ENCODE results near the gene COG8. TPM values are rescaled to one million over a fixed set of nuclear protein-coding genes. Genes with fewer than 3 reads are reported as not detected.

Gene COG8
- total and polyA plus RNA-seq, 10 of the 15 experiments (the other 5 are each of a cell fraction or from before 2014, with no cell fraction given) = 2.8 to 39.6 (median 23.8) TPM

DNA sequence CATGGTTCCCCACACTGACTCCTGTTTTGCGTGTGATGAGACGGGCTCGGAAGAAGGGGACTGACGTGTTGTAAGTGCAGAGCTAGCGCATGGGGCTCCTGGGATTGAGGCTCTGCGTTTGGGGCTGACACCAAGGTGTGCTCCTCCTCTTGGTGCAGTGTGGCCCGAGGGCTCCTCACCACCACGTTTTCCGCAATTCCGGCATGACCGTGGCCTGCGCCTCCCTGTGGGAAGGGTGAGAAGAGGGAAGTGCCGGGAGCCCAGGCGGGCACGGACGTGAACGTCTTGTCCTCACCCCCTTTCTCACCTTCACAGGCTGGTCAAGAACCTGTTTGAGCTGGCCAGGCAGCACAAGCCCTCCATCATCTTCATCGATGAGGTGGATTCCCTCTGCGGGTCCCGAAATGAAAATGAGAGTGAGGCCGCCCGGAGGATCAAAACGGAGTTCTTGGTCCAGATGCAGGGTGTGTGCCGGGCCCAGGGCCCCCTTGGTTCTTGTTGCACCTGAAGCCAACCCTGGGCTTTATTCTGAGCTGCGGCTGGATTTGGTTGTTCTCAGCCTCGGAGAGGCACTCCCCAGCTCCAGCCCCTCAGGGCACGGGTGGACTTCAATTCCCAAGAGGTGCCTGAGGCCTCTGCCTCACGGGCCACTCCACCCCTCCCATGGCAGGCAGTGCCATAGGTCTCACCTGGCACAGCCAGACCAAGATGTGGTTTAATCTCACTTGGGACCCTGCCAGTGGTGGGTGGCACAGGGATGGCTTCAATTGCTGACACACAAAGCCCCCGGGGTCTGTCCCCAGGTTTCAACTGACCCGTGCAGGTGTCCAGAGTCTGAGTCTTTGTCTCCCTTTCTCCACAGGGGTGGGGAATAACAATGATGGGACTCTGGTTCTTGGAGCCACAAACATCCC is 19.3 kb downstream of the COG8 start:
- ChIA-PET CTCF (interaction anchor here (0.6 kb wide), 1 partner anchor 190 kb away, joined by 3 read pairs; no protein-coding TSS in a partner anchor), SMC1A (ENCODE audit: uncharacterized antibody, unreplicated experiment) (no interaction called here), POLR2A (no interaction called here), RAD21 (ENCODE audit: unreplicated experiment) (no interaction called here)
- ATAC-seq = no peak
- Histone ChIP-seq H4K20me1 (ENCODE audit: control insufficient read depth, insufficient read depth) (no peaks in the 10 kb centered on the region), H3K36me3 (ENCODE audit: control insufficient read depth in 2 of 2, insufficient read depth in 2 of 2, low read length in 1 of 2) (peaks cover 29 to 53% of the 10 kb centered on the region in 2 experiments), H3K4me3 (no peak overlapping the region), H3K27ac (ENCODE audit: control insufficient read depth, insufficient read depth) (no peak overlapping the region), H3K9me3 (replicated peaks; ENCODE audit: control insufficient read depth, insufficient read depth, low read length) (no peaks in the 10 kb centered on the region), H3K9ac (ENCODE audit: control insufficient read depth, insufficient read depth, low read length) (no peak overlapping the region), H2AFZ (ENCODE audit: control insufficient read depth, low read depth, low read length) (no peak overlapping the region), H3K4me1 (ENCODE audit: control insufficient read depth, insufficient read depth, low read length) (no peaks in the 10 kb centered on the region; the same call in 1 of the 2 replicates), H3K27me3 (replicated peaks in 1 of 2; ENCODE audit: control insufficient read depth in 2 of 2, insufficient read depth in 2 of 2, low read length in 1 of 2) (no peaks in the 10 kb centered on the region), H3K79me2 (ENCODE audit: control insufficient read depth, insufficient read depth, low read length) (peaks cover 13% of the 10 kb centered on the region), H3K4me2 (ENCODE audit: control insufficient read depth, insufficient read depth) (no peak overlapping the region)
- BruUV-seq (replicated peaks) = no TSS peak
- in situ Hi-C loops (cut with MboI) (no loop called here), intact Hi-C loops (cut with micrococcal nuclease; ENCODE audit: unreplicated experiment) (no loop called here)
- WGBS (ENCODE audit: insufficient coverage, insufficient replicate concordance, low lambda C conversion rate, missing lambda C conversion rate) = 87% methylated on average over 30 of the region's 30 CpGs
- no peak for DNase-seq (ENCODE audit: low read depth, low spot score)
- FAIRE-seq = no peak
- TF ChIP-seq ZNF274 (IDR thresholded peaks at IDR 0.05; ENCODE audit: insufficient read depth, insufficient read length) (no peak), EP300 (IDR thresholded peaks at IDR 0.05; ENCODE audit: borderline replicate concordance in 1 of 2, control insufficient read depth in 1 of 2, low read depth in 2 of 2, low read length in 2 of 2) (no peak), IKZF1 (conservative IDR thresholded peaks at IDR 0.05) (no peak), GABPA (IDR thresholded peaks at IDR 0.05; ENCODE audit: low read depth) (no peak), ZBTB4 (CRISPR knock-in tag; IDR thresholded peaks at IDR 0.05) (no peak), MTA2 (IDR thresholded peaks at IDR 0.05; ENCODE audit: low read depth) (no peak), SPI1 (IDR thresholded peaks at IDR 0.05; ENCODE audit: borderline replicate concordance, insufficient read depth, low read depth, low read length) (no peak), KDM1A (IDR thresholded peaks at IDR 0.05; ENCODE audit: borderline replicate concordance) (no peak)
- TF ChIP-seq, protein P1, sequence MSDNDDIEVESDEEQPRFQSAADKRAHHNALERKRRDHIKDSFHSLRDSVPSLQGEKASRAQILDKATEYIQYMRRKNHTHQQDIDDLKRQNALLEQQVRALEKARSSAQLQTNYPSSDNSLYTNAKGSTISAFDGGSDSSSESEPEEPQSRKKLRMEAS (IDR thresholded peaks at IDR 0.05; ENCODE audit: low read depth, low read length) = no peak
- TF ChIP-seq, protein P2, sequence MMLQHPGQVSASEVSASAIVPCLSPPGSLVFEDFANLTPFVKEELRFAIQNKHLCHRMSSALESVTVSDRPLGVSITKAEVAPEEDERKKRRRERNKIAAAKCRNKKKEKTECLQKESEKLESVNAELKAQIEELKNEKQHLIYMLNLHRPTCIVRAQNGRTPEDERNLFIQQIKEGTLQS (IDR thresholded peaks at IDR 0.05; ENCODE audit: borderline replicate concordance, extremely low read depth, low read depth, low read length) = no peak
- TF ChIP-seq, protein P3, sequence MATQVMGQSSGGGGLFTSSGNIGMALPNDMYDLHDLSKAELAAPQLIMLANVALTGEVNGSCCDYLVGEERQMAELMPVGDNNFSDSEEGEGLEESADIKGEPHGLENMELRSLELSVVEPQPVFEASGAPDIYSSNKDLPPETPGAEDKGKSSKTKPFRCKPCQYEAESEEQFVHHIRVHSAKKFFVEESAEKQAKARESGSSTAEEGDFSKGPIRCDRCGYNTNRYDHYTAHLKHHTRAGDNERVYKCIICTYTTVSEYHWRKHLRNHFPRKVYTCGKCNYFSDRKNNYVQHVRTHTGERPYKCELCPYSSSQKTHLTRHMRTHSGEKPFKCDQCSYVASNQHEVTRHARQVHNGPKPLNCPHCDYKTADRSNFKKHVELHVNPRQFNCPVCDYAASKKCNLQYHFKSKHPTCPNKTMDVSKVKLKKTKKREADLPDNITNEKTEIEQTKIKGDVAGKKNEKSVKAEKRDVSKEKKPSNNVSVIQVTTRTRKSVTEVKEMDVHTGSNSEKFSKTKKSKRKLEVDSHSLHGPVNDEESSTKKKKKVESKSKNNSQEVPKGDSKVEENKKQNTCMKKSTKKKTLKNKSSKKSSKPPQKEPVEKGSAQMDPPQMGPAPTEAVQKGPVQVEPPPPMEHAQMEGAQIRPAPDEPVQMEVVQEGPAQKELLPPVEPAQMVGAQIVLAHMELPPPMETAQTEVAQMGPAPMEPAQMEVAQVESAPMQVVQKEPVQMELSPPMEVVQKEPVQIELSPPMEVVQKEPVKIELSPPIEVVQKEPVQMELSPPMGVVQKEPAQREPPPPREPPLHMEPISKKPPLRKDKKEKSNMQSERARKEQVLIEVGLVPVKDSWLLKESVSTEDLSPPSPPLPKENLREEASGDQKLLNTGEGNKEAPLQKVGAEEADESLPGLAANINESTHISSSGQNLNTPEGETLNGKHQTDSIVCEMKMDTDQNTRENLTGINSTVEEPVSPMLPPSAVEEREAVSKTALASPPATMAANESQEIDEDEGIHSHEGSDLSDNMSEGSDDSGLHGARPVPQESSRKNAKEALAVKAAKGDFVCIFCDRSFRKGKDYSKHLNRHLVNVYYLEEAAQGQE (IDR thresholded peaks at IDR 0.05; ENCODE audit: low read depth, low read length) = no peak
- TF ChIP-seq, protein P4, sequence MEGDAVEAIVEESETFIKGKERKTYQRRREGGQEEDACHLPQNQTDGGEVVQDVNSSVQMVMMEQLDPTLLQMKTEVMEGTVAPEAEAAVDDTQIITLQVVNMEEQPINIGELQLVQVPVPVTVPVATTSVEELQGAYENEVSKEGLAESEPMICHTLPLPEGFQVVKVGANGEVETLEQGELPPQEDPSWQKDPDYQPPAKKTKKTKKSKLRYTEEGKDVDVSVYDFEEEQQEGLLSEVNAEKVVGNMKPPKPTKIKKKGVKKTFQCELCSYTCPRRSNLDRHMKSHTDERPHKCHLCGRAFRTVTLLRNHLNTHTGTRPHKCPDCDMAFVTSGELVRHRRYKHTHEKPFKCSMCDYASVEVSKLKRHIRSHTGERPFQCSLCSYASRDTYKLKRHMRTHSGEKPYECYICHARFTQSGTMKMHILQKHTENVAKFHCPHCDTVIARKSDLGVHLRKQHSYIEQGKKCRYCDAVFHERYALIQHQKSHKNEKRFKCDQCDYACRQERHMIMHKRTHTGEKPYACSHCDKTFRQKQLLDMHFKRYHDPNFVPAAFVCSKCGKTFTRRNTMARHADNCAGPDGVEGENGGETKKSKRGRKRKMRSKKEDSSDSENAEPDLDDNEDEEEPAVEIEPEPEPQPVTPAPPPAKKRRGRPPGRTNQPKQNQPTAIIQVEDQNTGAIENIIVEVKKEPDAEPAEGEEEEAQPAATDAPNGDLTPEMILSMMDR (IDR thresholded peaks at IDR 0.05 in 2 of 3, conservative IDR thresholded peaks at IDR 0.05 in 1 of 3; ENCODE audit: control insufficient read depth in 2 of 3, extremely low read depth in 1 of 3, insufficient read depth in 1 of 3, low read depth in 3 of 3, low read length in 3 of 3) = no peak
